Neural crest cell (in vitro differentiated cells): ENCODE data around the gene FHOD3. TPM values are rescaled to one million over a fixed set of nuclear protein-coding genes. Genes with fewer than 3 reads are reported as not detected.

Experiments used
- DNase-seq: peaks from one replicate; pipeline ENCODE4 v3.0.0; 2021; ENCODE audit warnings: low read depth, mixed read lengths, low spot score
- H3K27ac Mint-ChIP-seq: one replicate; pipeline ENCODE4 v1.8.0; 2021; ENCODE audit warnings: mild to moderate bottlenecking, mixed read lengths; ENCODE audit not compliant: unreplicated experiment
- H3K27me3 Mint-ChIP-seq: 2 replicates; pipeline ENCODE4 v1.8.0; 2021; ENCODE audit warnings: low read depth, mild to moderate bottlenecking, mixed read lengths
- H3K36me3 Mint-ChIP-seq: 2 replicates; pipeline ENCODE4 v1.8.0; 2021; ENCODE audit warnings: low read depth, mild to moderate bottlenecking, mixed read lengths
- H3K4me1 Mint-ChIP-seq: 2 replicates; pipeline ENCODE4 v1.8.0; 2021; ENCODE audit warnings: mixed read lengths
- H3K4me3 Mint-ChIP-seq: one replicate; pipeline ENCODE4 v1.8.0; 2021; ENCODE audit warnings: mild to moderate bottlenecking, mixed read lengths
- H3K9me3 Mint-ChIP-seq: 2 replicates; pipeline ENCODE4 v1.8.0; 2021; ENCODE audit warnings: mixed read lengths
- total RNA-seq: library from RNA; stranded (reverse); gene quantifications from 2 replicates; pipeline ENCODE4 v1.2.1, GENCODE V29; 2021
- TF ChIP-seq, protein P1 (sequence below): fragments of 200-600 bp; sonication (generic); conservative IDR thresholded peaks from 2 replicates; pipeline ENCODE4 v1.5.0; 2021; ENCODE audit warnings: antibody characterized with exemption, mild to moderate bottlenecking

Gene FHOD3
- total RNA-seq, 1 donor from 2014 or later: 28.6 TPM

GRCh38 chr18:36338403-36338933 is 41.0 kb downstream of the FHOD3 start:
- Mint-ChIP-seq H3K4me1 (peaks cover 11% of the 10 kb centered on the region), H3K4me3 (no peak overlapping the region), H3K27ac (peak overlapping the region; percentile 81), H3K36me3 (peaks cover 8% of the 10 kb centered on the region), H3K9me3 (peaks cover 7% of the 10 kb centered on the region), H3K27me3 (no peaks in the 10 kb centered on the region)
- no peak for DNase-seq
- TF ChIP-seq, protein P1, sequence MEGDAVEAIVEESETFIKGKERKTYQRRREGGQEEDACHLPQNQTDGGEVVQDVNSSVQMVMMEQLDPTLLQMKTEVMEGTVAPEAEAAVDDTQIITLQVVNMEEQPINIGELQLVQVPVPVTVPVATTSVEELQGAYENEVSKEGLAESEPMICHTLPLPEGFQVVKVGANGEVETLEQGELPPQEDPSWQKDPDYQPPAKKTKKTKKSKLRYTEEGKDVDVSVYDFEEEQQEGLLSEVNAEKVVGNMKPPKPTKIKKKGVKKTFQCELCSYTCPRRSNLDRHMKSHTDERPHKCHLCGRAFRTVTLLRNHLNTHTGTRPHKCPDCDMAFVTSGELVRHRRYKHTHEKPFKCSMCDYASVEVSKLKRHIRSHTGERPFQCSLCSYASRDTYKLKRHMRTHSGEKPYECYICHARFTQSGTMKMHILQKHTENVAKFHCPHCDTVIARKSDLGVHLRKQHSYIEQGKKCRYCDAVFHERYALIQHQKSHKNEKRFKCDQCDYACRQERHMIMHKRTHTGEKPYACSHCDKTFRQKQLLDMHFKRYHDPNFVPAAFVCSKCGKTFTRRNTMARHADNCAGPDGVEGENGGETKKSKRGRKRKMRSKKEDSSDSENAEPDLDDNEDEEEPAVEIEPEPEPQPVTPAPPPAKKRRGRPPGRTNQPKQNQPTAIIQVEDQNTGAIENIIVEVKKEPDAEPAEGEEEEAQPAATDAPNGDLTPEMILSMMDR: no peak

GRCh38 chr18:36340246-36340645 is 42.7 kb downstream of the FHOD3 start:
- TF ChIP-seq, protein P1: no peak
- H3K4me3 Mint-ChIP-seq: no peak overlapping the region
- DNase-seq: no peak
- no peak overlapping the region for H3K27ac Mint-ChIP-seq
- H3K27me3 Mint-ChIP-seq: no peaks in the 10 kb centered on the region
- H3K4me1 Mint-ChIP-seq: no peaks in the 10 kb centered on the region
- H3K9me3 Mint-ChIP-seq: peaks cover 7% of the 10 kb centered on the region
- H3K36me3 Mint-ChIP-seq: peaks cover 8% of the 10 kb centered on the region

- H3K4me1 Mint-ChIP-seq: no peaks in the 10 kb centered on the region
- DNase-seq: no peak
- no peaks in the 10 kb centered on the region for H3K27me3 Mint-ChIP-seq
- H3K4me3 Mint-ChIP-seq: no peak overlapping the region
- H3K27ac Mint-ChIP-seq: no peak overlapping the region
- TF ChIP-seq, protein P1: no peak
- H3K9me3 Mint-ChIP-seq: peaks cover 7% of the 10 kb centered on the region
- peaks cover 10% of the 10 kb centered on the region for H3K36me3 Mint-ChIP-seq
Observed at GRCh38 chr18:36341944-36342343, 44.4 kb downstream of the FHOD3 start.

GRCh38 chr18:36348331-36348730 is 50.8 kb downstream of the FHOD3 start:
- TF ChIP-seq, protein P1: no peak
- DNase-seq: no peak
- peaks cover 6% of the 10 kb centered on the region for H3K36me3 Mint-ChIP-seq
- H3K9me3 Mint-ChIP-seq: no peaks in the 10 kb centered on the region
- no peak overlapping the region for H3K27ac Mint-ChIP-seq
- H3K4me1 Mint-ChIP-seq: peaks cover 19% of the 10 kb centered on the region
- no peak overlapping the region for H3K4me3 Mint-ChIP-seq
- H3K27me3 Mint-ChIP-seq: no peaks in the 10 kb centered on the region

DNA sequence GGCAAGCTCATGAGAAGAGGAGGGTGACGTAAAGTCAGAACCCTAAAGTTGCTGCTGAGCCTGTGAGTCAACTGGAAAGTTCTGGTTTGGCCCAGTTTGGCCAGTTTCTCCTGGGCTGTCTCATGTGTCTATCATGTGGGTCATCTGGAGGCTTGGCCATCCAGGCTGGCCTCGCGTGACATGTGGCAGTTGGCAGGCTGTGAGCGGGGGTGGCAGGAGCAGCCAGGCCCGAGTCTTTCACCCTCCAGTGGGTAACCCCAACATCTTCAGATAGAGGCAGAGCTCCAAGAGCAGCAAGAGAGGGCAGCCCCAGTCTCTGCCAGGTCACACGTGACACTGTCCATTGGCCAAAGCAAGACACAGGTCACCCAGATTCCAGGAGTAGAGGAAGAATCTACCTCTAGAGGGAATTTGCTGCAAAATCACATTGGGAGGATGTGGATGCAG is 51.5 kb downstream of the FHOD3 start:
- no peaks in the 10 kb centered on the region for H3K27me3 Mint-ChIP-seq
- no peak overlapping the region for H3K4me3 Mint-ChIP-seq
- no peak overlapping the region for H3K27ac Mint-ChIP-seq
- H3K9me3 Mint-ChIP-seq: no peaks in the 10 kb centered on the region
- peaks cover 8% of the 10 kb centered on the region for H3K36me3 Mint-ChIP-seq
- no peak for DNase-seq
- TF ChIP-seq, protein P1: no peak
- peaks cover 19% of the 10 kb centered on the region for H3K4me1 Mint-ChIP-seq
